Subcutaneous abdominal adipose tissue (tissue), 5 donors: Measurements from ENCODE around the gene MYOM3.

Source experiments
- H3K27ac ChIP-seq: one replicate; pipeline ENCODE4 v1.7.0; 2013; ENCODE audit warnings: low read depth, mild to moderate bottlenecking, inconsistent platforms, low read length, moderate library complexity
- H3K27me3 ChIP-seq, 5 donors: one replicate each; pipeline ENCODE4 v1.7.0; 2013; ENCODE audit warnings: low read length in 5 of 5, inconsistent platforms in 1 of 5; ENCODE audit not compliant: control insufficient read depth in 5 of 5, insufficient read depth in 4 of 5
- H3K36me3 ChIP-seq, 5 donors: one replicate each; pipeline ENCODE4 v1.7.0; 2013; ENCODE audit warnings: low read length in 5 of 5; ENCODE audit not compliant: control insufficient read depth in 5 of 5, insufficient read depth in 5 of 5
- H3K4me1 ChIP-seq, 5 donors: one replicate each; pipeline ENCODE4 v1.7.0; 2013; ENCODE audit warnings: low read length in 5 of 5, mild to moderate bottlenecking in 3 of 5, moderate library complexity in 1 of 5; ENCODE audit not compliant: control insufficient read depth in 5 of 5, insufficient read depth in 5 of 5
- H3K4me3 ChIP-seq, 5 donors: one replicate each; pipeline ENCODE4 v1.7.0; 2013; ENCODE audit warnings: low read length in 5 of 5, low read depth in 1 of 5
- H3K9ac ChIP-seq, 5 donors: one replicate each; pipeline ENCODE4 v1.7.0; 2013; ENCODE audit warnings: low read length in 5 of 5, mild to moderate bottlenecking in 4 of 5, moderate library complexity in 3 of 5
- H3K9me3 ChIP-seq, 5 donors: one replicate each; pipeline ENCODE4 v1.7.0; 2013; ENCODE audit warnings: low read length in 5 of 5; ENCODE audit not compliant: control insufficient read depth in 5 of 5
- donor health status: healthy.
- donor health status: healthy.
- donor health status: healthy.
- donor health status: healthy.
- donor health status: healthy.

The MYOM3 gene

GRCh38 chr1:24150234-24151174 is 38.6 kb upstream of the MYOM3 start:
- peak overlapping the region in 4 of 5 donors; percentile 21 to 50 (median 42) for H3K4me3 ChIP-seq

GRCh38 chr1:24149866-24150233 is 37.9 kb upstream of the MYOM3 start:
- peaks cover 0 to 37% (median 28%) of the 10 kb centered on the region in 5 donors for H3K27me3 ChIP-seq
- no peaks in the 10 kb centered on the region for H3K9me3 ChIP-seq
- H3K4me1 ChIP-seq = peaks cover 0 to 10% (median 9%) of the 10 kb centered on the region in 5 donors
- H3K4me3 ChIP-seq = peak overlapping the region in 2 of 5 donors; percentile 21 to 40
- H3K27ac ChIP-seq = no peak overlapping the region
- H3K9ac ChIP-seq = no peak overlapping the region
- H3K36me3 ChIP-seq = no peaks in the 10 kb centered on the region

More at GRCh38 chr1:24150234-24151174, 38.6 kb upstream of the MYOM3 start:
- Histone ChIP-seq H3K9me3 (no peaks in the 10 kb centered on the region), H3K36me3 (no peaks in the 10 kb centered on the region), H3K27ac (no peak overlapping the region), H3K27me3 (peaks cover 0 to 37% (median 29%) of the 10 kb centered on the region in 5 donors), H3K4me1 (peaks cover 0 to 10% (median 9%) of the 10 kb centered on the region in 5 donors), H3K9ac (no peak overlapping the region)

GRCh38 chr1:24147816-24148215 is 35.9 kb upstream of the MYOM3 start:
- no peak overlapping the region for H3K9ac ChIP-seq
- no peaks in the 10 kb centered on the region for H3K9me3 ChIP-seq
- no peaks in the 10 kb centered on the region for H3K36me3 ChIP-seq
- H3K4me1 ChIP-seq = peaks cover under 1 to 13% (median 11%) of the 10 kb centered on the region in 5 donors
- no peak overlapping the region for H3K27ac ChIP-seq
- no peak overlapping the region for H3K4me3 ChIP-seq
- peaks cover 0 to 41% (median 25%) of the 10 kb centered on the region in 5 donors for H3K27me3 ChIP-seq

- Histone ChIP-seq H3K27me3 (peaks cover 0 to 37% (median 24%) of the 10 kb centered on the region in 5 donors), H3K27ac (no peak overlapping the region), H3K9ac (no peak overlapping the region), H3K9me3 (no peaks in the 10 kb centered on the region), H3K4me3 (no peak overlapping the region), H3K36me3 (no peaks in the 10 kb centered on the region), H3K4me1 (peaks cover 3 to 19% (median 15%) of the 10 kb centered on the region in 5 donors)
Observed at GRCh38 chr1:24147194-24147593, 35.3 kb upstream of the MYOM3 start.

- Histone ChIP-seq H3K4me1 (peaks cover 3 to 9% (median 6%) of the 10 kb centered on the region in 5 donors), H3K36me3 (no peaks in the 10 kb centered on the region), H3K9ac (peak within 1 kb of the TSS in 1 of 5 donors; percentile 56), H3K4me3 (peak within 1 kb of the TSS; percentile 54 to 69 (median 67)), H3K9me3 (no peaks in the 10 kb centered on the region), H3K27me3 (peaks cover 0 to 16% (median 5%) of the 10 kb centered on the region in 5 donors), H3K27ac (no peak within 1 kb of the TSS)
Observed at GRCh38 chr1:24142546-24143534, 30.9 kb upstream of the MYOM3 start, which contains the start of gene IL22RA1. IL22RA1 (minus strand) TSS chr1:24143140; CDS start chr1:24143082, 58 bp downstream.

GRCh38 chr1:24141311-24141997 is 29.5 kb upstream of the MYOM3 start:
- Histone ChIP-seq H3K4me3 (no peak overlapping the region), H3K27ac (no peak overlapping the region), H3K9me3 (no peaks in the 10 kb centered on the region), H3K9ac (no peak overlapping the region), H3K27me3 (peaks cover 0 to 13% (median 3%) of the 10 kb centered on the region in 5 donors), H3K36me3 (no peaks in the 10 kb centered on the region), H3K4me1 (peaks cover 3 to 9% (median 6%) of the 10 kb centered on the region in 5 donors)

GRCh38 chr1:24140741-24141181 is 28.8 kb upstream of the MYOM3 start:
- Histone ChIP-seq H3K4me3 (no peak overlapping the region), H3K27ac (no peak overlapping the region), H3K36me3 (no peaks in the 10 kb centered on the region)

GRCh38 chr1:24139841-24140425 is 28.0 kb upstream of the MYOM3 start:
- no peaks in the 10 kb centered on the region for H3K36me3 ChIP-seq
- H3K4me1 ChIP-seq = peaks cover 3 to 9% (median 6%) of the 10 kb centered on the region in 5 donors
- no peaks in the 10 kb centered on the region for H3K9me3 ChIP-seq
- no peak overlapping the region for H3K9ac ChIP-seq
- H3K4me3 ChIP-seq = no peak overlapping the region
- H3K27ac ChIP-seq = no peak overlapping the region
- peaks cover 0 to 13% (median 3%) of the 10 kb centered on the region in 5 donors for H3K27me3 ChIP-seq

More at GRCh38 chr1:24140741-24141181, 28.8 kb upstream of the MYOM3 start:
- no peaks in the 10 kb centered on the region for H3K9me3 ChIP-seq
- H3K4me1 ChIP-seq = peaks cover 3 to 9% (median 6%) of the 10 kb centered on the region in 5 donors
- no peak overlapping the region for H3K9ac ChIP-seq
- H3K27me3 ChIP-seq = peaks cover 0 to 13% (median 3%) of the 10 kb centered on the region in 5 donors

- Histone ChIP-seq H3K9ac (no peak overlapping the region), H3K27ac (no peak overlapping the region), H3K27me3 (peaks cover 0 to 13% (median 3%) of the 10 kb centered on the region in 5 donors), H3K9me3 (no peaks in the 10 kb centered on the region), H3K4me1 (peaks cover 3 to 9% (median 6%) of the 10 kb centered on the region in 5 donors), H3K36me3 (no peaks in the 10 kb centered on the region), H3K4me3 (no peak overlapping the region)
Observed at GRCh38 chr1:24139222-24139489, 27.2 kb upstream of the MYOM3 start.
